ENCODE data around the gene IFT27.

DNA sequence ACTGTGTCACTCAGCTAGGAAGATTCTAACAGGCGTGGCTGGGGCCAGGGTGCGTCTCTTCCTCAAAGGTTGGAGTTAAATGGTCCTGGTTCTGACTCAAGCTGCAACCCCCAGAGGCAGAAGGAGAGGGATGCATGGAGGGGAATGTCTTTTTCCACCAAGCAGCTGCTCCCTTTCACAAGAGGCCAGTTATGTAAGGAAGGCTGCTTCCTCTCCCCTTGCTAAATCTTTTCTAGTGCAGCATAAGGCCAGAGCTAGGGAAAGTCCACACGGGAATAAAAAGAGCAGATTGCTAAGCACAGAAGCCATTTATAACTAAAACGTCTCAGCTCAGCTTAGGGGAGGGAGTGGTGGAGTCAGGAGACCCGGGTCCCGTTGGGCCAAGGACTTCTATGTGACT is 30.9 kb upstream of the IFT27 start:
- no peak for TF ChIP-seq EP300 (IDR thresholded peaks at IDR 0.05; ENCODE audit: low read depth)
- TF ChIP-seq, protein P1, sequence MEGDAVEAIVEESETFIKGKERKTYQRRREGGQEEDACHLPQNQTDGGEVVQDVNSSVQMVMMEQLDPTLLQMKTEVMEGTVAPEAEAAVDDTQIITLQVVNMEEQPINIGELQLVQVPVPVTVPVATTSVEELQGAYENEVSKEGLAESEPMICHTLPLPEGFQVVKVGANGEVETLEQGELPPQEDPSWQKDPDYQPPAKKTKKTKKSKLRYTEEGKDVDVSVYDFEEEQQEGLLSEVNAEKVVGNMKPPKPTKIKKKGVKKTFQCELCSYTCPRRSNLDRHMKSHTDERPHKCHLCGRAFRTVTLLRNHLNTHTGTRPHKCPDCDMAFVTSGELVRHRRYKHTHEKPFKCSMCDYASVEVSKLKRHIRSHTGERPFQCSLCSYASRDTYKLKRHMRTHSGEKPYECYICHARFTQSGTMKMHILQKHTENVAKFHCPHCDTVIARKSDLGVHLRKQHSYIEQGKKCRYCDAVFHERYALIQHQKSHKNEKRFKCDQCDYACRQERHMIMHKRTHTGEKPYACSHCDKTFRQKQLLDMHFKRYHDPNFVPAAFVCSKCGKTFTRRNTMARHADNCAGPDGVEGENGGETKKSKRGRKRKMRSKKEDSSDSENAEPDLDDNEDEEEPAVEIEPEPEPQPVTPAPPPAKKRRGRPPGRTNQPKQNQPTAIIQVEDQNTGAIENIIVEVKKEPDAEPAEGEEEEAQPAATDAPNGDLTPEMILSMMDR (IDR thresholded peaks at IDR 0.05), result no peak
- no peak for TF ChIP-seq POLR2A (IDR thresholded peaks at IDR 0.05)
- TF ChIP-seq POLR2AphosphoS5 (IDR thresholded peaks at IDR 0.05), result no peak

All from transverse colon (tissue), 4 donors.